Stimulated activated memory B cell treated with anti-CD40 and anti-IgM and Interleukin-4, amounts not matched to agents 10 μg/mL and 1 μg/mL and 100 μg/mL, for 72 hours (primary cell): ENCODE data around the gene EFNB2.

ENCODE experiments used
- ATAC-seq: fragments of 150-1000 bp; cut with Tn5 transposase; 2 replicates; pipeline ENCODE4 v1.10.0; 2021
- H3K27ac Mint-ChIP-seq: one replicate; pipeline ENCODE4 v1.8.0; 2022; ENCODE audit warnings: mild to moderate bottlenecking, mixed read lengths
- H3K27me3 Mint-ChIP-seq: one replicate; pipeline ENCODE4 v1.8.0; 2022; ENCODE audit warnings: mixed read lengths
- H3K36me3 Mint-ChIP-seq: one replicate; pipeline ENCODE4 v1.8.0; 2022; ENCODE audit warnings: mixed read lengths
- H3K4me1 Mint-ChIP-seq: one replicate; pipeline ENCODE4 v1.8.0; 2022; ENCODE audit warnings: mixed read lengths
- H3K4me3 Mint-ChIP-seq: one replicate; pipeline ENCODE4 v1.8.0; 2022; ENCODE audit warnings: mild to moderate bottlenecking, moderate library complexity, mixed read lengths
- H3K9me3 Mint-ChIP-seq: one replicate; pipeline ENCODE4 v1.8.0; 2022; ENCODE audit warnings: mixed read lengths

The EFNB2 gene

DNA sequence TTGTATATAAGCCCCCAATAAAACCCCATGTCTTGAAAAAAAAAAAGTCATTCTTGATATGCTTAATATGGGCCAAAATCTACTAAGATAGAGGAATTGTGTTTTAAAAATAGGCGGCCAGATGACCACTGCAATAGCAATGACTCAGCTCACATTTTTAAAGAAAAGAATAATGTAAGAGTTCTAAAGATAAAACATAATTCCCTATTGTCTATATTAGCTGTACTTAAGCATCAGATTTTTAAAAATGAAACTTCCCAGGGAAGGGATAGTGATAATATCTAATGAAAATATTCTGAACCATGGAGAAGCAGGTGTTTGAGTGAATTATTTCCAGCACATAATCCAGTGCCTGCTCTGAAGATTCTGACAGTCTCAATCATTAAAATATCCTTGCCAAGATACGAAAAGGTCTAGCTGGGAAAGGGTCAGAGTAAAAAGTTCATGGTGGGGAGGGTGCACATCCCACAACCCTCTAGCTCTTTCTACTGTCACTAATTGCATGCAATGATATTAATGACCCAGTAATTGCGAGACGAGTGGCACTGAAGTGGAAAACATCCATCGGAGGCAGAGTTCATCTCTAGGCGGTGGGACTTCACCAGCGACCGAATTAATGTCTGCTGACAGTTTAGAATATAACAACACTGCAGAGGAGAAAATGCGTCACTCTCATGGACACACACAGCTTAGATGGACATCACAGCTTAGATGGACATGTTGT is 31.6 kb downstream of the EFNB2 start:
- Mint-ChIP-seq H3K27me3 (peaks cover 25% of the 10 kb centered on the region), H3K36me3 (no peaks in the 10 kb centered on the region), H3K9me3 (no peaks in the 10 kb centered on the region), H3K27ac (no peak overlapping the region), H3K4me3 (no peak overlapping the region), H3K4me1 (no peaks in the 10 kb centered on the region)
- ATAC-seq: no peak

DNA sequence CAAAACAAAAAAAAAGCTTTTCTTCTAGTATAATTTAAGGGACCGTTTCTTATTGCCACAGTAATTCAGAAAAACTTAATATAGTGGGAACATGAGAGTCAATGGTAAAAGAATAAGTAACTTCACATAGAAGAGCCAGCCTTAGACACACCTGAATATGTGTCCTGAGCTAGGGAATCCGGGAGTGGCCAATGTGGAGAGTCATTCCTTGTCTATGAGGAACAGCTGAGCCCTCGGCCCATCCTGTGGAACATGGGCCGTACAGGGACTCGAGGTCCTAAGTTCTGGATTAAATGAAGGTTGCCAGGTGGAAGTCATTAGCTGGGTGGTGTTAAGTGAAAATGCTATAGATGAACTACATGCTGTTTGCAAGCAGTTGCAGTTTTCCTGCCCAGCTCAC is 32.2 kb downstream of the EFNB2 start:
- Mint-ChIP-seq H3K27me3 (peaks cover 32% of the 10 kb centered on the region), H3K4me3 (no peak overlapping the region), H3K4me1 (peaks cover under 1% of the 10 kb centered on the region), H3K27ac (no peak overlapping the region), H3K36me3 (no peaks in the 10 kb centered on the region), H3K9me3 (no peaks in the 10 kb centered on the region)
- ATAC-seq: no peak

DNA sequence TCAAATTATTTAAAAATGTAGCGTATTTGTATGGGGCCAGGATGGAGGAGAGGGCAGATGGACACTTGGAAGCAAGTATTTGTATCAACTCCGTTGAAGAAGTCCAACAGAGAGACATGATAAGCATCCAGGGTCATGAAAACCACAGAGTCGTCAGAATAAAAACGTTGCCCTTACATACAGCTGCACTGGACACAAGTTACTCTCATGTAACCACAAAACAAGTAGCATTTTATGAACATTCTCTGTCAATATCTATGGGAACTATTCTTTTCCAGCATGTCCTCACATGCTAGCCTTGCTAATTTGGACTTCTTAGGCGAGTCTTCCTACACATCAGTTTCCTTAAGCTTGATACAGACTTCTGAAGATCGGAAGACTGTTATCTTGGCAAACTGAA is 35.0 kb downstream of the EFNB2 start:
- H3K27me3 Mint-ChIP-seq: peaks cover 57% of the 10 kb centered on the region

DNA sequence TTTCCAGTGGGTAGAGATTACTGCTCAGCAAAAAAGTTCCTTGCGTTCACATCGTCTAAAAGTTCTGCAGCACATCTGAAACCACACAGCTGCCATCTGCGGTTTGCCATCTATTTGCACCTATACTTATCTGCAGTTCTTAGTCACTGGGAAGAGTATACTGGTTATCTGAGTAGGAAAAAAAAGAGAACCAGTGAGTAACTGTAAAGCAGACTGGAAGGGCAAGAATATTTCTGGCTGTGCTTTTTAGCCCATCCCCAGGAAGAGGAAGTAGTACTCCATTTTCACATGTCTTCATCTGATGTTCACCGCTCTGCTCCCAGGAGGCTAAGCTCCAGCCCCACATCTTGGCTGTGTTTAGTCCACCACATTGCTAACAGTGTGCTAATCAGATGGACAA is 35.6 kb downstream of the EFNB2 start:
- no peak overlapping the region for H3K4me3 Mint-ChIP-seq
- no peak for ATAC-seq
- H3K4me1 Mint-ChIP-seq: peaks cover 6% of the 10 kb centered on the region
- H3K27ac Mint-ChIP-seq: no peak overlapping the region
- H3K36me3 Mint-ChIP-seq: no peaks in the 10 kb centered on the region
- peaks cover 59% of the 10 kb centered on the region for H3K27me3 Mint-ChIP-seq
- no peaks in the 10 kb centered on the region for H3K9me3 Mint-ChIP-seq

More for the DNA sequence above, 35.0 kb downstream of the EFNB2 start:
- Mint-ChIP-seq H3K27ac (no peak overlapping the region), H3K36me3 (no peaks in the 10 kb centered on the region), H3K4me3 (no peak overlapping the region), H3K9me3 (no peaks in the 10 kb centered on the region), H3K4me1 (peaks cover 6% of the 10 kb centered on the region)
- ATAC-seq: no peak

DNA sequence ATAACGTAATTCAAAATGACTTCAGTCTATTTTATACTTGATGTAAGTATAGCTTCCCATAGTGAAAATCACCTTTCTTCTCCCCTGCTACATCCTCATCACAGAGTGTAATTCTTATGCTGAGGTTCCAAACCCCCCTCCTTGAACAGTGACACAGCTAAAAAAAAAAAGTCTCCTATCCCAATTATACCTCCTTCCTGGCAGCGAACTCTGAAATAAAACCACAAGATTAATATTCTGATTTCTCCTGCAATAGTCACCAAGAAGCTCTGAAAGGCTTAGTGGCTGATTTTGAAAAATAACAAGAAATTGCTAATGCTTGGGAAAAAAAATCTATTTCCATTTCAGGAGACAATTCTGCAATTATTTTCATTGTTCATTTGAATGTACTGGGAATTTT is 36.3 kb downstream of the EFNB2 start:
- peaks cover 59% of the 10 kb centered on the region for H3K27me3 Mint-ChIP-seq
- no peaks in the 10 kb centered on the region for H3K9me3 Mint-ChIP-seq
- no peak overlapping the region for H3K4me3 Mint-ChIP-seq
- peaks cover 6% of the 10 kb centered on the region for H3K4me1 Mint-ChIP-seq
- ATAC-seq: no peak
- no peaks in the 10 kb centered on the region for H3K36me3 Mint-ChIP-seq
- no peak overlapping the region for H3K27ac Mint-ChIP-seq

DNA sequence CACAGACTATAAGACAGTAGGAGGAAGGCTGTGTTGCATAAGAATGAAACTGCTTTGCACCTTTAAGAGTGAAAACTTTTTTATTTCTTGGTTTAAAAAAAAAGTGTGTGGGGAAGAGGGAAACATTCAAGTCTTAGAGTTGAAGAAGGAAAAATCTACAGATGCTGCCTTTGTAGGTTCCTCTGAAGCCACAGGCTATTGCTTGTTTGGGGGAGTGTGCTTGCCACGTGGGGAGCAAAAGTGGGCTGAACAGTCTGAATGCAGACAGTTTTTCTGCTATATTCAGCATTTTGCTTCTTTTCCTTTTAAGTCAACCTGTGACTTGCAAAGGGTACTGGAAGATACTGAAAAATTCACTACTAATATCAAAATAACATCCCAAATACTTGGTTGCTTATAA is 36.9 kb downstream of the EFNB2 start:
- ATAC-seq: no peak
- Mint-ChIP-seq H3K27me3 (peaks cover 59% of the 10 kb centered on the region), H3K27ac (no peak overlapping the region), H3K9me3 (no peaks in the 10 kb centered on the region), H3K4me1 (peaks cover 11% of the 10 kb centered on the region), H3K4me3 (no peak overlapping the region), H3K36me3 (no peaks in the 10 kb centered on the region)

DNA sequence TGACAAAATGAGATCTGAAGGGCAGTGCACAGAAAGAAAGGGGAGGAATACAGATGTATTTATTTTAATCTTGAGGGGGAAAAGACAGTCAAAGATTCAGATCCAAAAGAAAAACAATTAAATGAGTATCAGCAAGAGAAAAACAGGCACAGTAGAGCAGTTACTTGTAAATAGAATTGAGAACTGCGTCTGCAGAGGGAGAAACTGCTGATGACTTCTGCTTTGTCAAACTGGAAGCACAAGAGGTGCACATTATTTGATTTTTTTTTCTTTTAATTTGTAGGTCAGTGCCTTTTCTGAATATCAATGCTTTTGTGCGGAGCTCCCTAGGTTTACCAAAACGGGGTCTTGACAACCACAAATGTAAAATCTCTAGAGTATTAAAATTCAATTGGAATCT is 37.3 kb downstream of the EFNB2 start:
- ATAC-seq: no peak
- Mint-ChIP-seq H3K36me3 (no peaks in the 10 kb centered on the region), H3K27me3 (peaks cover 60% of the 10 kb centered on the region), H3K9me3 (no peaks in the 10 kb centered on the region), H3K27ac (no peak overlapping the region), H3K4me1 (peaks cover 14% of the 10 kb centered on the region), H3K4me3 (no peak overlapping the region)

DNA sequence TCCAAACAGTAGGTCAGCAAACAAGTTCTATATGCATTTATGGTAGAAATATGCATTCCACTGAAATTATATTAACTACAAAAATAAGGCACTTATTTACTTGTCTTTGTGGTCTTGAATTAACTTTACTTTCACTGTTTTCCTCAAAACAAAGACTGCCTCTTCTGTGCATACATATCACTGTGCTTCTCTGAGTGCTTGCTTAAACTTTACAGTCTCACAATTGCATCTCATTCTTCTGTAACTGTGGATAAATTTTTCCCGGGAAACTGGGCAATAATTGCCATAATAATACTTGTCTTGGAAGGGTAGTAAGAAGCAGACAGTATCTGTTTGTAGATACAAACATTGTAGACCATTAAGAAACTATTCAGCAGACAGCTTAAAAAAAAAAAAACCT is 38.4 kb downstream of the EFNB2 start:
- H3K27me3 Mint-ChIP-seq: peaks cover 65% of the 10 kb centered on the region

DNA sequence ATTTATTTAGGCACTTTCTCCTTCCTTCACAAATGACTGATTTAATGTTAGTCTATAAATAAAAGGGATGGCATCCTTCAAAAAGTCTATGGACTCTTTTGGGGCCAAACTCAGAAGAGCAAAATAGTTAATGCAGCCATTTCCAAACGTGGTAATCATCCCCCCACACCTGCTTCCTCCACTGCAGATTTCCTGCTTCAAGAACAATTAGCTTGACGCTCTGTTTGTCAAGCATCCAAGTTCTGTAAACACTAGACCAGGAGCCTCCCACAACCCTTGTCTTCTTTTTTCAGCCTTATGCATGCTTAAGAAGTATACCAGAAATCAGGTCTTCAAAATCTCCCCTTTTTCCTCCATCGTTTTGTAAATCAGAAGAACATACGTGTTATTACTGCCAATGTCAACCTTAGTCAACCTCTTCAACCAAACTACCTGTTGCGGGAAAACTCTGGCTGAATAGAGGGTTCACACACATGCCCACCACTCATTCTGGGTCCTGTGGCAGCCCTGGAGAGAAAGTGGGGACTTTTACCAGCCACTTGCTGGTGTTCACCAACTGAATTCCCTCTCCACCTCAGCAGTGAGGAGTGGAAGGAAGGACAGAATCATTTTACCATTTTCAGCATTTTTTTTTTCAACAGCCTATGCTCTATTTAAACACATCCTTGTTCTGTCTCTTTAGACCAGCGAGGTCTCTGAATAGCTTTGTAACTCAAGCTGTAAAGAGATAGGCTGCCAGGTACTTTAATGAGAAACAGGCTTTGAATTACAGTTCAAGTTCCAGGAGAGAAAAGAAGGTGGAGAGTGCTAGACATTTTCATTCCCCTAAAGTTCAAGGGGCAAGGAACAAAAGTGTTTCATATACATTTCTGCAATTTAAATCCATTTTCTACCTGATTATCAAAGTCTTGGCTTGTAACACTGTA is 39.1 kb downstream of the EFNB2 start:
- Mint-ChIP-seq H3K4me3 (no peak overlapping the region), H3K27ac (no peak overlapping the region), H3K9me3 (no peaks in the 10 kb centered on the region), H3K27me3 (peaks cover 70% of the 10 kb centered on the region), H3K36me3 (no peaks in the 10 kb centered on the region), H3K4me1 (peaks cover 23% of the 10 kb centered on the region)
- no peak for ATAC-seq

More for the DNA sequence above, 38.4 kb downstream of the EFNB2 start:
- Mint-ChIP-seq H3K36me3 (no peaks in the 10 kb centered on the region), H3K9me3 (no peaks in the 10 kb centered on the region), H3K4me3 (no peak overlapping the region), H3K4me1 (peaks cover 15% of the 10 kb centered on the region), H3K27ac (no peak overlapping the region)
- ATAC-seq: no peak

DNA sequence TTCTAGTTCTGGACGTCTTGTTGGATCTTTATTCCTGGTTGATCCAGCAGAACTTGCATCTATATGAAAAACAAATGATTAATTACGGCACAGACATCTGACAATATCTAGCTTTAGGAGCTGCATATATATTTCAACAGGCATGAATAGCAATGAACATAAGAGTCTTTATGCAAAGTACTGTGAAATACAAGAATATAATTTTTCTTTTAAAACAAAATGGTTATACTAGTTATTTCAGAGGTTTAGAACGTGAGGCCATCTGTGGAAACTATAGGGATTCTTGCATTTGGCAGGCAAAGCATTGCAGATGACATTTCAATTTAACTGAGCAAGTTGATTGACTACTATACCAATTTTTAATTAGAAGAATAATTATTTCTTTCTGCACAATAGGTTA is 40.5 kb downstream of the EFNB2 start:
- H3K4me1 Mint-ChIP-seq: peaks cover 32% of the 10 kb centered on the region
- H3K27me3 Mint-ChIP-seq: peaks cover 68% of the 10 kb centered on the region
- H3K4me3 Mint-ChIP-seq: no peak overlapping the region
- H3K9me3 Mint-ChIP-seq: no peaks in the 10 kb centered on the region
- H3K27ac Mint-ChIP-seq: no peak overlapping the region
- ATAC-seq: no peak
- H3K36me3 Mint-ChIP-seq: no peaks in the 10 kb centered on the region

DNA sequence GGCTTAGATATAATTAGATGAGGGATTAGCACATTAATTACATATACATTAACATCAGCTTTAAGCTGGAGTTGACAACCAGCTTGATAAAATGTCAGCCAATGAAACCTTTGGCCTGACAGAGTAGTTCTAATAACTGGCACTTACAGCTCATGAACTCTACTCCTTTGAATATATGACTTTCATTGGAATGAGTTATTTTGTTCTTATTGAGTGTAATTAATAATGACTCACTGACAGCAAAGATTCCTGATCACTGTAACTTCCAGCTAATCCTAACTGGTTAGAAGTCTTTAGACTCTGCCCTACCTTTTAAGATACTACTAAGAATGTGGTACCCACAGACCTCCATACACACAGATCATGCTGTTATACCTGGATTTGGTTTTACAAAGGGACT is 41.0 kb downstream of the EFNB2 start:
- Mint-ChIP-seq H3K4me3 (no peak overlapping the region), H3K27ac (no peak overlapping the region), H3K27me3 (peaks cover 70% of the 10 kb centered on the region), H3K9me3 (no peaks in the 10 kb centered on the region), H3K4me1 (peaks cover 32% of the 10 kb centered on the region), H3K36me3 (no peaks in the 10 kb centered on the region)
- no peak for ATAC-seq

DNA sequence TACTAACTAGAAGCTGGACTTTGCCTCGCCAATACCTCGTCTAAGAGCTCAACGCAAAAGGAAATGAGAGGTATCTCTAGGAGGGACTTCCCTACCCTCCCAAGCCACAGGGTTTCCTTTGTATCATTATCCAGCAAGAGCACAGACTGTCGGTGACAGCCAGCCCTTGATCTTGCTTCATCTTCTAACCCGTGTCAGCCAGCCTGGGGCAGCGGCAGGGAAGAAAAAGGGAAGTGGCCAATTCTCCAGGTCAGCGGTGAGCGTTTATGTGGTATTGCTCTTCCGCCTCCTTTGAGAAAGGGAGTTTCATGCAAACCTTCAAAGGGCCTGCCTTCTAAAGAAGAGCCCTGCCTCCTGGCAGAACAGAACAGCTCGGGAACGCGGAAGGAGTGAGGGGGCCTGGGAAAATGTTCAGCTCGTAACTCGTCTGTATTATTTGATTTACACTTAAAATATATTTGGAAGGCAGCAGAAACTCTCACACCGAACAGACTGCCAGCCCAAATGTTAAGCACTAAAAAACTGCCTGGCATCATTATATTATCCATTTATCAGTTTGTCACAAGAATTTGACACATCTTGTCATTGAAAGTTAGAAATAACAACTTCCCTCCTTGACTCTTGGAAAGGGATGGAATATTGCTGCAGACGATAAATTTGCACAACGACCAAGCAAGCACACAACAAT is 41.8 kb downstream of the EFNB2 start:
- H3K4me3 Mint-ChIP-seq: no peak overlapping the region
- H3K27me3 Mint-ChIP-seq: peaks cover 69% of the 10 kb centered on the region
- peaks cover 32% of the 10 kb centered on the region for H3K4me1 Mint-ChIP-seq
- peak; percentile 78 for ATAC-seq
- H3K36me3 Mint-ChIP-seq: no peaks in the 10 kb centered on the region
- no peaks in the 10 kb centered on the region for H3K9me3 Mint-ChIP-seq
- no peak overlapping the region for H3K27ac Mint-ChIP-seq

DNA sequence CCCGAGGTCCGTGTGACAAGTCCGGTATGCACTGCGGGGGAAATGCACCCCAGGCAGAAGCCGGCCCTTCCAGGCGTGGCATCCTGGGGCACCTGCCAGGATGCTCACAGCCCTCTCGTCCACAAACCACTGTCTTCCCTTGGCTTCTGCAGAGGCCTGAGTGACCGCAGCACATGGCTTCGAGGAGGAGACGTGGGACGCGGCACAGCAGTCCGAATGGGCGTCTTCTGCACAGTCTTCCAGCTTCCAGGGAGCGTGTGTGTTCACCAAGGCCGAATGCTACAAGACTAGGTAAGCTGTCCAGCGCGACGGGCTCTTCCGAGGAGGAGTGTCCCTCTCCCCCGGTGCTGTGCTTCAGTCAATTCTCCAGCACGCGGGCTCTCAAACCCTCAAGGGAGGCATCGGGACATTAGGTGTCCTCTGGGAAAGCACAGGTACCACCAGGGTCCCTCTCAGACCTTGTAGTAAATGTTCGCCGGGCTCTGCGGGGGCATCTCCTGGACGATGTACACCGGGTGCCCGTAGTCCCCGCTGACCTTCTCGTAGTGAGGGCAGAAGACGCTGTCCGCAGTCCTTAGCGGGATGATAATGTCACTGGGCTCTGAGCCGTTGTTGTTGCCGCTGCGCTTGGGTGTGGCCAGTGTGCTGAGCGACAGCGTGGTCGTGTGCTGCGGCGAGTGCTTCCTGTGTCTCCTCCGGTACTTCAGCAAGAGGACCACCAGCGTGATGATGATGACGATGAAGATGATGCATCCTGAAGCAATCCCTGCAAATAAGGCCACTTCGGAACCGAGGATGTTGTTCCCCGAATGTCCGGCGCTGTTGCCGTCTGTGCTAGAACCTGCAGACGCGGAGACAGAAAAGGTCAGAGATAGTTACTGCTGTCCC is 42.6 kb downstream of the EFNB2 start:
- peaks cover 27% of the 10 kb centered on the region for H3K4me1 Mint-ChIP-seq
- peaks cover 66% of the 10 kb centered on the region for H3K27me3 Mint-ChIP-seq
- no peak for ATAC-seq
- H3K9me3 Mint-ChIP-seq: no peaks in the 10 kb centered on the region
- H3K36me3 Mint-ChIP-seq: no peaks in the 10 kb centered on the region
- no peak overlapping the region for H3K4me3 Mint-ChIP-seq
- H3K27ac Mint-ChIP-seq: no peak overlapping the region

DNA sequence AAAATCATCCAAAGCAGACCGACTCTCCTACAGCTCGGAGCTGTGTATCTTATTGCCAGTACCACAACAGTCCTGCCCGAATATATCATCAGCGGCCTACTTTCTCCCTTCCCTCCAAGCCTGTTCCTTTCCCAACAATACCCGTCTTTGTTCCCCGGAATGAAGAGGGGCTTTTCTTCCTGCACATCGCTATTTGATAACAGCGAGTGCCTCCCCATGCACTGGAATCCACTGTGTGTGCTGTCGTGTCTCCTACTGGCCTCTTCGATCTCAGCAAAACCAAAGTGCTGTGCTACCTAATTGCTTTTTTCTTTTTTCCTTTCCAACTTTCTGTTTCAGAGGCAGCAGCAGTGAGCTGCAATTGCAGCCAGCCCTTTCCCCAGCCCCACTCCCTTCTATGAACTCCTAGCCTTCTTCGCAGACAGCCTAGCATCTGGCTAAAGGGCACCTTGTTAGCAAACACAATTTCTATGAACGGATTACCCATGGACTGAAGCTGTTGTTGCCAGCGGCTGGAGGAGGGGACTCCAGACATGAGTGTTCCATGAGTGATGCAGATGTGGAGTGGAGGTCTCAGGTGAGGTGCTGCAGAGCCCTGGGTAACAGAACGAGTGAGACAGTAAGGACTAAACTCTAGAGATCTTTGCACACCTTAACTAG is 43.4 kb downstream of the EFNB2 start:
- Mint-ChIP-seq H3K9me3 (no peaks in the 10 kb centered on the region), H3K4me1 (peaks cover 26% of the 10 kb centered on the region), H3K27ac (no peak overlapping the region), H3K4me3 (no peak overlapping the region), H3K27me3 (peaks cover 67% of the 10 kb centered on the region), H3K36me3 (no peaks in the 10 kb centered on the region)
- no peak for ATAC-seq
